OCI-LY7 (cell line): ENCODE data around the gene ZNF783.

Experiments
- CTCF ChIP-seq: fragments of 200-600 bp; sonication (generic); conservative IDR thresholded peaks from 2 replicates; pipeline ENCODE4 v1.5.1; 2014; ENCODE audit warnings: mild to moderate bottlenecking, antibody characterized with exemption, low read length, moderate library complexity, mixed read lengths
- EZH2phosphoT487 ChIP-seq: fragments of 200-600 bp; sonication (generic); IDR thresholded peaks from 2 replicates; pipeline ENCODE4 v1.6.1; 2018; ENCODE audit warnings: low read depth, borderline replicate concordance, mild to moderate bottlenecking, mixed run types, antibody characterized with exemption, low read length, moderate library complexity, mixed read lengths

- TF ChIP-seq CTCF (no peak), EZH2phosphoT487 (no peak)
Observed at GRCh38 chr7:149254181-149254858, 7.7 kb upstream of the ZNF783 start.
